ENCODE results near the gene UBE2E1.

DNA sequence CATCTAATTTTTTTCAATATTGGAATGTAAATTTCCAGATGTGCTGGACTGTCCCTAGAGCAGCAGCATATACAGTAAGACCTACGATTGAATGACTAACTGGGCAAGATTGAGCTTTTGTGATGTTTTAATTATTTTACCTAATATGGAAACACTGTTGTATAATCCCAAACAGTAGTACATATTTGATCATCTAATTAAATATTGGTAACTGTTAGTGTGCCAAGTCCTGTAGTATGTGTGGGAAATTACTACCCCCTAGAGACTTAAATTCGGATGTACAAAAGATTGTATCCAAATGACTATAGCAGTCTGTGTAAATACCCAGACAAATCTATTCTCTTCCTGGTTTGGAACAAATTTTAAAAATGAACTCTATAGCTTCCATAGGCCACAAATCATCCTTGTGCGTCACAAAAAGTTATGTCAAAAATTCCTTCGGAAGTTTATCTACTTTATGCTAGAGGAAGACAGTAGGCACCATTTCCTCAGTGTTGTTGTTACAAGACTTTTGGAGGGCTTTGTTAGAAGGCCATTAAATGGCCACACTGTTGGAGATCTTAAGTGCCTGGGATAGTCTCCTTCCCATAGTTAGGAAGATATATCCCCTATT lies 69.5 kb downstream of the UBE2E1 start:
- no peak for TF ChIP-seq POLR2A (IDR thresholded peaks at IDR 0.05; ENCODE audit: low read length)
- no peak for TF ChIP-seq GATA1 (IDR thresholded peaks at IDR 0.05; ENCODE audit: low read depth, low read length)
